ENCODE results near the gene PKD2.

GRCh38 chr4:88007304-88008121 lies at the start of gene PKD2:
- TF ChIP-seq CTCF (IDR thresholded peaks at IDR 0.05) (no peak), POLR2A (IDR thresholded peaks at IDR 0.05) (peak; percentile 60 to 77)

Data from adrenal gland (tissue), 5 donors.